ENCODE data around the gene RAB20. TPM values are rescaled to one million over a fixed set of nuclear protein-coding genes. Genes with fewer than 3 reads are reported as not detected.

Gene RAB20
- polyA plus RNA-seq, 1 donor from 2014 or later: not detected

- H3K79me2 ChIP-seq (replicated peaks; ENCODE audit: insufficient read depth, low read length): no peaks in the 10 kb centered on the region
- no peak overlapping the region for H2AFZ ChIP-seq (ENCODE audit: low read depth, low read length)
- no peak overlapping the region for H3K4me3 ChIP-seq (ENCODE audit: low read length)
- H3F3A ChIP-seq (ENCODE audit: insufficient read depth, low read length, poor library complexity, severe bottlenecking): no peaks in the 10 kb centered on the region
- H3K27ac ChIP-seq (ENCODE audit: low read length): no peak overlapping the region
- no peak overlapping the region for H3K4me2 ChIP-seq (ENCODE audit: low read length)
- TF ChIP-seq POLR2AphosphoS5 (IDR thresholded peaks at IDR 0.05) (no peak), RAD21 (conservative IDR thresholded peaks at IDR 0.05) (no peak), SMC3 (conservative IDR thresholded peaks at IDR 0.05; ENCODE audit: poor library complexity) (no peak), EP300 (conservative IDR thresholded peaks at IDR 0.05; ENCODE audit: poor library complexity, severe bottlenecking) (no peak), REST (IDR thresholded peaks at IDR 0.05; ENCODE audit: borderline replicate concordance) (no peak), CTCF (IDR thresholded peaks at IDR 0.05; ENCODE audit: poor library complexity, severe bottlenecking) (no peak), TAF1 (IDR thresholded peaks at IDR 0.05; ENCODE audit: low read depth) (no peak)
- H3K36me3 ChIP-seq (ENCODE audit: insufficient read depth, low read length): no peaks in the 10 kb centered on the region
- no peaks in the 10 kb centered on the region for H4K20me1 ChIP-seq (ENCODE audit: insufficient read depth)
- no peak overlapping the region for H3K9ac ChIP-seq (ENCODE audit: low read length)
- no peaks in the 10 kb centered on the region for H3K27me3 ChIP-seq (ENCODE audit: insufficient read depth, low read depth, low read length)
- H3K9me3 ChIP-seq (ENCODE audit: low read length): no peaks in the 10 kb centered on the region
- H3K9me2 ChIP-seq (ENCODE audit: insufficient read depth, low read length): no peaks in the 10 kb centered on the region
Measured at GRCh38 chr13:110592665-110593064, 31.1 kb upstream of the RAB20 start.

GRCh38 chr13:110590577-110590976 is 29.1 kb upstream of the RAB20 start:
- Histone ChIP-seq H2AFZ (ENCODE audit: low read depth, low read length) (no peak overlapping the region), H3F3A (ENCODE audit: insufficient read depth, low read length, poor library complexity, severe bottlenecking) (no peaks in the 10 kb centered on the region), H3K27me3 (ENCODE audit: insufficient read depth, low read depth, low read length) (no peaks in the 10 kb centered on the region), H3K4me2 (ENCODE audit: low read length) (no peak overlapping the region), H3K27ac (ENCODE audit: low read length) (no peak overlapping the region), H3K79me2 (replicated peaks; ENCODE audit: insufficient read depth, low read length) (no peaks in the 10 kb centered on the region), H3K9ac (ENCODE audit: low read length) (no peak overlapping the region), H3K36me3 (ENCODE audit: insufficient read depth, low read length) (no peaks in the 10 kb centered on the region), H3K4me3 (ENCODE audit: low read length) (no peak overlapping the region), H3K9me3 (ENCODE audit: low read length) (no peaks in the 10 kb centered on the region), H4K20me1 (ENCODE audit: insufficient read depth) (no peaks in the 10 kb centered on the region), H3K9me2 (ENCODE audit: insufficient read depth, low read length) (no peaks in the 10 kb centered on the region)
- no peak for TF ChIP-seq MXI1 (conservative IDR thresholded peaks at IDR 0.05; ENCODE audit: poor library complexity, severe bottlenecking)
- TF ChIP-seq EP300 (conservative IDR thresholded peaks at IDR 0.05; ENCODE audit: poor library complexity, severe bottlenecking): no peak
- TF ChIP-seq POLR2AphosphoS5 (IDR thresholded peaks at IDR 0.05): no peak
- TF ChIP-seq SMC3 (conservative IDR thresholded peaks at IDR 0.05; ENCODE audit: poor library complexity): no peak
- TF ChIP-seq REST (IDR thresholded peaks at IDR 0.05; ENCODE audit: borderline replicate concordance): no peak
- no peak for TF ChIP-seq TAF1 (IDR thresholded peaks at IDR 0.05; ENCODE audit: low read depth)
- TF ChIP-seq CTCF (IDR thresholded peaks at IDR 0.05; ENCODE audit: poor library complexity, severe bottlenecking): no peak
- TF ChIP-seq RAD21 (conservative IDR thresholded peaks at IDR 0.05): no peak
- TF ChIP-seq EZH2 (IDR thresholded peaks at IDR 0.05; ENCODE audit: borderline replicate concordance, insufficient read depth, low read length, poor library complexity, severe bottlenecking): no peak
